ENCODE measurements around the gene CCL26. TPM values are rescaled to one million over a fixed set of nuclear protein-coding genes. Genes with fewer than 3 reads are reported as not detected.

CCL26 gene
- total RNA-seq, 1 donor from 2014 or later = not detected

DNA sequence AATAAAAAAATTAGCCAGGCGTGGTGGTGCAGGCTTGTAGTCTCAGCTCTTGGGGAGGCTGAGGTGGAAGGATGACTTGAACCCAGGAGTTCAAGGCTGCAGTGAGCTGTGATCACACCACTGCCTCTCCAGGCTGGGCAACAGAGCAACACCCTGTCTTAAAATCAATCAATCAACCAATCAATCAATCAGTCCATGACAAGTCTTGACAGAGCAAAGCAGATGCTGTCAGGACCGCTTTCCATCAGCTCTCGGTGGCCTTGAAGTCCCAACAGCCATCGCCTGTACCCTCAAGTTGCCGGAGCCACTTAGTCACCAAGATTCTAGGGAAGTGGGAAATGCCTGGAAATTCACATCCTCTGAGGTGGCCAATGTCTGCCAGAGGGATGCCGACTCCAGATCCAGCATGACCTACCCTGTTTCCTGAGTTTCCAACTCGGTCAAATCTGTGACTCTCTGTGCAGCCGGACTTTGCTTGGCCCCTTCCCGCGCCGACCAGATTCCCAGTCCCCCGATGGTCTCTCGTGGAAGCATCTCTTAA is 42.5 kb upstream of the CCL26 start:
- H3K4me3 ChIP-seq (ENCODE audit: low read depth, low read length) = no peak overlapping the region
- no peak for DNase-seq (ENCODE audit: low read depth)
- TF ChIP-seq, protein P1, sequence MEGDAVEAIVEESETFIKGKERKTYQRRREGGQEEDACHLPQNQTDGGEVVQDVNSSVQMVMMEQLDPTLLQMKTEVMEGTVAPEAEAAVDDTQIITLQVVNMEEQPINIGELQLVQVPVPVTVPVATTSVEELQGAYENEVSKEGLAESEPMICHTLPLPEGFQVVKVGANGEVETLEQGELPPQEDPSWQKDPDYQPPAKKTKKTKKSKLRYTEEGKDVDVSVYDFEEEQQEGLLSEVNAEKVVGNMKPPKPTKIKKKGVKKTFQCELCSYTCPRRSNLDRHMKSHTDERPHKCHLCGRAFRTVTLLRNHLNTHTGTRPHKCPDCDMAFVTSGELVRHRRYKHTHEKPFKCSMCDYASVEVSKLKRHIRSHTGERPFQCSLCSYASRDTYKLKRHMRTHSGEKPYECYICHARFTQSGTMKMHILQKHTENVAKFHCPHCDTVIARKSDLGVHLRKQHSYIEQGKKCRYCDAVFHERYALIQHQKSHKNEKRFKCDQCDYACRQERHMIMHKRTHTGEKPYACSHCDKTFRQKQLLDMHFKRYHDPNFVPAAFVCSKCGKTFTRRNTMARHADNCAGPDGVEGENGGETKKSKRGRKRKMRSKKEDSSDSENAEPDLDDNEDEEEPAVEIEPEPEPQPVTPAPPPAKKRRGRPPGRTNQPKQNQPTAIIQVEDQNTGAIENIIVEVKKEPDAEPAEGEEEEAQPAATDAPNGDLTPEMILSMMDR (conservative IDR thresholded peaks at IDR 0.05; ENCODE audit: low read depth, low read length) = no peak

GRCh38 chr7:75813781-75814236 is 41.8 kb upstream of the CCL26 start, which contains the start of gene CCL24:
Gene CCL24, minus strand, starts transcription at chr7:75813806. Its CDS starts 91 bp downstream, at chr7:75813715.
- DNase-seq (ENCODE audit: low read depth) = no peak
- no peak within 1 kb of the TSS for H3K4me3 ChIP-seq (ENCODE audit: low read depth, low read length)
- TF ChIP-seq, protein P1 (conservative IDR thresholded peaks at IDR 0.05; ENCODE audit: low read depth, low read length) = no peak

DNA sequence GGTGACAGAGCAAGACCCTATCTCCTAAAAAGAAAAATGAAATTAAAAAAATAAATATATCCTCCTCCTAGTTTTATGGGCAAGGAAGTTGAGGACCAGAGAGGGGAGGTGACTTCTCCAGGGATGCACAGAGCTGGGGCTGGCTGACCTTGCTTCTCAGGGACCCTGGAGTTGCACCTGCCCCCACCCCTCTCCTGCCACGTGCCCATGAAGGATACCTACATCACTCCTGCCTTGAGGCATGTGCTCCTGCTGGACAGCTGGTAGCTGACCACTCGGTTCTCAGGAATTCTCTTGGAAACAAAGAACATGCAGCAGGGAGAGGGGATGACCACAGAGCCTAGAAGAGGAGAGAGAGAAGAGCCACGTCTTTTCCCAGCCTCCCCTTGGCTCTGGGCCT is 41.1 kb upstream of the CCL26 start:
- H3K4me3 ChIP-seq (ENCODE audit: low read depth, low read length) = no peak overlapping the region
- TF ChIP-seq, protein P1 (conservative IDR thresholded peaks at IDR 0.05; ENCODE audit: low read depth, low read length) = no peak
- no peak for DNase-seq (ENCODE audit: low read depth)

GRCh38 chr7:75811894-75812678 is 40.1 kb upstream of the CCL26 start:
- H3K4me3 ChIP-seq (ENCODE audit: low read depth, low read length) = no peak overlapping the region
- TF ChIP-seq, protein P1 (conservative IDR thresholded peaks at IDR 0.05; ENCODE audit: low read depth, low read length) = no peak
- DNase-seq (ENCODE audit: low read depth) = no peak

DNA sequence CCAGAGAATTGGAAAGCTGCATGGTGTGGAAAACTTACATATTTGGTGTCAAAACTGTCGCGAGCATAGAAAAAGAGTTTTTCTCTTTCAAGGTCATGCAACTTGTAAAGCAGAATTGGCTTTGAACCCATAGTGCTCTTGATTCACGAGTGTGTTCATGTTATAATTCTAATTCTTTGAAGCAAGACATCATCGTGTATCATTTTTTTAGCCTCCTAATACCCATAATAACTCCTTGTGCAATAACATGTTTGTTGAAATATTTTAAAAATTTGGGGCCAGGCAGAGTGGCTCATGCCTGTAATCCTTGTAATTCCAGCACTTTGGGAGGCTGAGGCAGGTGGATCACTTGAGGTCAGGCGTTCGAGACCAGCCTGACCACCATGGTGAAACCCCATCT is 37.4 kb upstream of the CCL26 start:
- no peak overlapping the region for H3K4me3 ChIP-seq (ENCODE audit: low read depth, low read length)
- DNase-seq (ENCODE audit: low read depth) = no peak
- TF ChIP-seq, protein P1 (conservative IDR thresholded peaks at IDR 0.05; ENCODE audit: low read depth, low read length) = no peak

- TF ChIP-seq, protein P1 (conservative IDR thresholded peaks at IDR 0.05; ENCODE audit: low read depth, low read length) = no peak
- H3K4me3 ChIP-seq (ENCODE audit: low read depth, low read length) = no peak overlapping the region
- DNase-seq (ENCODE audit: low read depth) = no peak
Observed at GRCh38 chr7:75808106-75808505, 36.1 kb upstream of the CCL26 start.

All from epithelial cell of proximal tubule (primary cell).